HepG2 (cell line): Measurements from ENCODE around the gene TRAIP. TPM values are rescaled to one million over a fixed set of nuclear protein-coding genes. Genes with fewer than 3 reads are reported as not detected.

Experiments used
- ATF2 ChIP-seq: sonication (generic); formaldehyde crosslinking; IDR thresholded peaks from 2 replicates; pipeline ENCODE4 v1.4.0; 2020; ENCODE audit warnings: missing genetic modification reagents
- ATM ChIP-seq: fragments of 450-650 bp; IDR thresholded peaks from 2 replicates; pipeline ENCODE4 v1.7.1; 2017; ENCODE audit warnings: mild to moderate bottlenecking, borderline replicate concordance
- ELF3 ChIP-seq: IDR thresholded peaks from 2 replicates; pipeline ENCODE4 v1.6.1; 2016; ENCODE audit warnings: missing genetic modification reagents, missing compliant biosample characterization
- IRF1 ChIP-seq: sonication (generic); formaldehyde crosslinking; IDR thresholded peaks from 2 replicates; pipeline ENCODE4 v1.4.0; 2020; ENCODE audit warnings: low read depth, mild to moderate bottlenecking, missing genetic modification reagents
- KLF16 ChIP-seq, 2 experiments: sonication (generic) in 1 of 2; formaldehyde crosslinking in 1 of 2; IDR thresholded peaks; 2 replicates each; pipeline versions ENCODE4 v1.6.1 to v1.8.0; 2016 to 2023; ENCODE audit warnings: missing genetic modification reagents in 2 of 2, missing compliant biosample characterization in 1 of 2
- MAX ChIP-seq: IDR thresholded peaks from 2 replicates; pipeline ENCODE4 v1.6.1; 2012; ENCODE audit warnings: inconsistent platforms
- NR2F6 ChIP-seq, 2 experiments: IDR thresholded peaks; 2 replicates each; pipeline ENCODE4 v1.6.1; 2016; ENCODE audit warnings: antibody characterized with exemption in 1 of 2, mild to moderate bottlenecking in 1 of 2
- RFXAP ChIP-seq: sonication (generic); formaldehyde crosslinking; IDR thresholded peaks from 2 replicates; pipeline ENCODE4 v1.4.0; 2020; ENCODE audit warnings: missing genetic modification reagents, borderline replicate concordance
- SIN3A ChIP-seq: IDR thresholded peaks from 2 replicates; pipeline ENCODE4 v1.6.1; 2011; ENCODE audit warnings: low read depth, mild to moderate bottlenecking, control low read depth, low read length, borderline replicate concordance
- SOX6 ChIP-seq, 2 experiments: fragments of 450-650 bp in 1 of 2; sonication (generic) in 1 of 2; formaldehyde crosslinking in 1 of 2; IDR thresholded peaks; 2 replicates each; pipeline versions ENCODE4 v1.4.0 to v1.6.1; 2017 to 2020; ENCODE audit warnings: antibody characterized with exemption in 1 of 2, mild to moderate bottlenecking in 1 of 2, missing genetic modification reagents in 1 of 2
- TOPORS ChIP-seq: sonication (generic); formaldehyde crosslinking; IDR thresholded peaks from 2 replicates; pipeline ENCODE4 v1.8.0; 2023; ENCODE audit warnings: mild to moderate bottlenecking, missing genetic modification reagents
- ZBTB4 ChIP-seq: sonication (generic); formaldehyde crosslinking; IDR thresholded peaks from 2 replicates; pipeline ENCODE4 v1.4.0; 2020; ENCODE audit warnings: missing genetic modification reagents, mild to moderate bottlenecking, borderline replicate concordance
- ZNF256 ChIP-seq: sonication (generic); formaldehyde crosslinking; conservative IDR thresholded peaks from 2 replicates; pipeline ENCODE4 v1.4.0; 2020; ENCODE audit warnings: missing genetic modification reagents
- ZNF281 ChIP-seq: sonication (generic); formaldehyde crosslinking; IDR thresholded peaks from 2 replicates; pipeline ENCODE4 v1.4.0; 2020; ENCODE audit warnings: missing genetic modification reagents, borderline replicate concordance
- ZNF558 ChIP-seq: sonication (generic); formaldehyde crosslinking; IDR thresholded peaks from 2 replicates; pipeline ENCODE4 v1.9.0; 2022; ENCODE audit warnings: mild to moderate bottlenecking, missing genetic modification reagents, borderline replicate concordance
- ZNF564 ChIP-seq: sonication (generic); formaldehyde crosslinking; IDR thresholded peaks from 2 replicates; pipeline ENCODE4 v1.8.1; 2023; ENCODE audit warnings: mild to moderate bottlenecking, missing genetic modification reagents
- ZNF879 ChIP-seq: sonication (generic); formaldehyde crosslinking; IDR thresholded peaks from 2 replicates; pipeline ENCODE4 v1.8.1; 2023; ENCODE audit warnings: missing genetic modification reagents
- polyA plus RNA-seq, 8 experiments: library from polyadenylated mRNA; depleted of rRNA in 3 of 8; stranded (reverse) in 7 of 8; unstranded in 1 of 8; fragments of >200 nt; fragmentation: Illumina TruSeq in 4 of 8; extraction: Trizol in 4 of 8; gene quantifications; 2 replicates each; pipeline versions ENCODE4 v1.2.1 to v1.2.3, GENCODE V29; 2011 to 2016; ENCODE audit warnings: low read depth in 4 of 8, missing spikeins in 1 of 8, mixed read lengths in 1 of 8; ENCODE audit not compliant: insufficient read depth in 1 of 8
- total RNA-seq, 5 experiments: library from RNA; depleted of rRNA; stranded (reverse); fragments of >200 nt; fragmentation: Illumina TruSeq; extraction: Trizol; gene quantifications; 2 replicates each; pipeline ENCODE4 v1.2.3, GENCODE V29; 2016; ENCODE audit warnings: low read depth in 1 of 5

Gene TRAIP
- total and polyA plus RNA-seq, 2 of the 13 experiments (the other 11 are each of a cell fraction or from before 2014, with no cell fraction given): 13.9 to 23.9 TPM

- TF ChIP-seq MAX (peak; percentile 96), ZNF564 (no peak), ATF2 (no peak), ZNF281 (CRISPR knock-in tag) (peak; percentile 31; the same call in 1 of the 2 replicates), ZNF256 (CRISPR knock-in tag) (0 out of 2 replicates have a peak, but pooled peaks have one; percentile 23), KLF16 (CRISPR knock-in tag; IDR thresholded peaks at IDR 0.05) (peak in 1 of 2 experiments; percentile 23; a peak in 1 of 4 replicates), ZBTB4 (CRISPR knock-in tag) (0 out of 2 replicates have a peak, but pooled peaks have one; percentile 64), ZNF558 (CRISPR knock-in tag) (0 out of 2 replicates have a peak, but pooled peaks have one; percentile 28), SIN3A (no peak), ZNF879 (no peak), IRF1 (CRISPR knock-in tag) (no peak), RFXAP (CRISPR knock-in tag) (no peak), TOPORS (CRISPR knock-in tag) (peak; percentile 43; the same call in 1 of the 2 replicates), ELF3 (peak; percentile 51; the same call in 1 of the 2 replicates), ATM (no peak), NR2F6 (IDR thresholded peaks at IDR 0.05) (0 out of 2 replicates have a peak, but pooled peaks have one; percentile 17), NR2F6 (CRISPR knock-in tag; IDR thresholded peaks at IDR 0.05) (0 out of 2 replicates have a peak, but pooled peaks have one; percentile 31), SOX6 (IDR thresholded peaks at IDR 0.05) (no peak), SOX6 (CRISPR knock-in tag; IDR thresholded peaks at IDR 0.05) (peak; percentile 94)
Measured at GRCh38 chr3:49844464-49845183, 11.7 kb downstream of the TRAIP start (continued).
